OCI-LY3 (cell line): ENCODE results near the gene MPV17L2.

Source experiments
- H2AFZ ChIP-seq: fragments of 200-600, 300-600 bp; shearing (Covaris generic); 2 replicates; pipeline ENCODE4 v1.6.0; 2014; ENCODE audit warnings: antibody characterized with exemption, low read depth, low read length
- H3K27ac ChIP-seq: fragments of 200-600, 300-600 bp; sonication (generic); 2 replicates; pipeline ENCODE4 v1.5.1; 2014; ENCODE audit warnings: mild to moderate bottlenecking, low read length, moderate library complexity, mixed read lengths
- H3K27me3 ChIP-seq: fragments of 200-600, 300-600 bp; sonication (generic); 2 replicates; pipeline ENCODE4 v1.6.1; 2014; ENCODE audit warnings: low read depth, low read length, mixed read lengths
- H3K36me3 ChIP-seq: fragments of 200-600, 300-600 bp; sonication (generic); replicated peaks from 2 replicates; pipeline ENCODE3; 2014; ENCODE audit warnings: low read depth, low read length, mixed read lengths
- H3K4me1 ChIP-seq: fragments of 300-600, 200-600 bp; sonication (generic); 2 replicates; pipeline ENCODE4 v1.6.1; 2014; ENCODE audit warnings: low read length, mixed read lengths
- H3K4me2 ChIP-seq: fragments of 200-600, 300-600 bp; sonication (generic); 2 replicates; pipeline ENCODE4 v1.6.1; 2014; ENCODE audit warnings: low read length, mixed read lengths
- H3K4me3 ChIP-seq: fragments of 300-600, 200-600 bp; sonication (generic); 2 replicates; pipeline ENCODE4 v1.5.1; 2014; ENCODE audit warnings: antibody characterized with exemption, mild to moderate bottlenecking, low read length, moderate library complexity
- H3K79me2 ChIP-seq: fragments of 300-600, 200-600 bp; shearing (Covaris generic); 2 replicates; pipeline ENCODE4 v1.6.1; 2014; ENCODE audit warnings: mild to moderate bottlenecking, low read length, mixed read lengths
- H3K9ac ChIP-seq: fragments of 300-600, 200-600 bp; shearing (Covaris generic); 2 replicates; pipeline ENCODE4 v1.6.0; 2014; ENCODE audit warnings: mild to moderate bottlenecking, low read length, moderate library complexity
- H3K9me3 ChIP-seq: fragments of 200-600, 300-600 bp; shearing (Covaris generic); 2 replicates; pipeline ENCODE4 v1.6.1; 2014; ENCODE audit warnings: low read length, mixed read lengths; ENCODE audit not compliant: insufficient read depth
- H4K20me1 ChIP-seq: fragments of 200-600, 300-600 bp; sonication (generic); 2 replicates; pipeline ENCODE4 v1.6.1; 2016; ENCODE audit warnings: low read length, mixed read lengths; ENCODE audit not compliant: insufficient read depth
- CTCF ChIP-seq: fragments of 200-600, 300-600 bp; sonication (generic); IDR thresholded peaks from 2 replicates; pipeline ENCODE4 v1.5.1; 2014; ENCODE audit warnings: antibody characterized with exemption, low read length, low read depth
- EZH2phosphoT487 ChIP-seq: fragments of 200-600 bp; shearing (Covaris generic); IDR thresholded peaks from 2 replicates; pipeline ENCODE4 v1.6.1; 2018; ENCODE audit warnings: antibody characterized with exemption, mixed run types, low read depth

The MPV17L2 gene

GRCh38 chr19:18226956-18227780 lies 34.1 kb downstream of the MPV17L2 start:
- Histone ChIP-seq H3K27ac (no peak overlapping the region), H4K20me1 (no peaks in the 10 kb centered on the region), H3K9me3 (no peaks in the 10 kb centered on the region), H3K36me3 (no peaks in the 10 kb centered on the region), H3K4me2 (no peak overlapping the region), H3K9ac (no peak overlapping the region), H2AFZ (no peak overlapping the region), H3K4me1 (no peaks in the 10 kb centered on the region), H3K27me3 (peaks cover 9% of the 10 kb centered on the region; the same call in 1 of the 2 replicates), H3K4me3 (no peak overlapping the region), H3K79me2 (no peaks in the 10 kb centered on the region)
- TF ChIP-seq CTCF (no peak), EZH2phosphoT487 (no peak)

- Histone ChIP-seq H3K4me3 (no peak overlapping the region), H3K4me2 (no peak overlapping the region), H4K20me1 (no peaks in the 10 kb centered on the region), H2AFZ (no peak overlapping the region), H3K79me2 (no peaks in the 10 kb centered on the region), H3K9me3 (no peaks in the 10 kb centered on the region), H3K27ac (no peak overlapping the region), H3K4me1 (no peaks in the 10 kb centered on the region), H3K27me3 (peaks cover 9% of the 10 kb centered on the region; the same call in 1 of the 2 replicates), H3K9ac (no peak overlapping the region), H3K36me3 (no peaks in the 10 kb centered on the region)
- TF ChIP-seq CTCF (no peak), EZH2phosphoT487 (no peak)
These were observed 34.8 kb downstream of the MPV17L2 start for GRCh38 chr19:18227781-18228271.

GRCh38 chr19:18229474-18229873 lies 36.5 kb downstream of the MPV17L2 start:
- H3K4me1 ChIP-seq: no peaks in the 10 kb centered on the region
- H4K20me1 ChIP-seq: no peaks in the 10 kb centered on the region; the same call in 1 of the 2 replicates
- peak; percentile 71 for TF ChIP-seq CTCF
- no peak for TF ChIP-seq EZH2phosphoT487
- no peak overlapping the region for H3K9ac ChIP-seq
- H3K4me2 ChIP-seq: no peak overlapping the region
- no peaks in the 10 kb centered on the region for H3K36me3 ChIP-seq
- H3K9me3 ChIP-seq: no peaks in the 10 kb centered on the region
- H3K4me3 ChIP-seq: no peak overlapping the region
- peaks cover 9% of the 10 kb centered on the region; the same call in 1 of the 2 replicates for H3K27me3 ChIP-seq
- no peaks in the 10 kb centered on the region for H3K79me2 ChIP-seq
- no peak overlapping the region for H2AFZ ChIP-seq
- no peak overlapping the region for H3K27ac ChIP-seq

GRCh38 chr19:18229915-18230314 lies 36.9 kb downstream of the MPV17L2 start:
- no peak overlapping the region for H2AFZ ChIP-seq
- H3K79me2 ChIP-seq: no peaks in the 10 kb centered on the region
- no peak overlapping the region for H3K4me2 ChIP-seq
- no peaks in the 10 kb centered on the region for H3K36me3 ChIP-seq
- no peaks in the 10 kb centered on the region; the same call in 1 of the 2 replicates for H4K20me1 ChIP-seq
- no peak overlapping the region for H3K9ac ChIP-seq
- H3K4me3 ChIP-seq: no peak overlapping the region
- peaks cover 9% of the 10 kb centered on the region; the same call in 1 of the 2 replicates for H3K27me3 ChIP-seq
- TF ChIP-seq CTCF: no peak
- TF ChIP-seq EZH2phosphoT487: no peak
- no peaks in the 10 kb centered on the region for H3K4me1 ChIP-seq
- no peak overlapping the region for H3K27ac ChIP-seq
- H3K9me3 ChIP-seq: no peaks in the 10 kb centered on the region
